Progenitor cell of endocrine pancreas (in vitro differentiated cells): ENCODE data around the gene RECQL5. TPM values are rescaled to one million over a fixed set of nuclear protein-coding genes. Genes with fewer than 3 reads are reported as not detected.

Experiments
- DNase-seq: peaks from one replicate; pipeline ENCODE4 v3.0.0; 2021; ENCODE audit warnings: low spot score; ENCODE audit not compliant: unreplicated experiment
- H3K27ac Mint-ChIP-seq: 2 replicates; pipeline ENCODE4 v1.8.0; 2021; ENCODE audit warnings: mild to moderate bottlenecking, moderate library complexity, mixed read lengths
- H3K27me3 Mint-ChIP-seq: 2 replicates; pipeline ENCODE4 v1.8.0; 2021; ENCODE audit warnings: mixed read lengths
- H3K36me3 Mint-ChIP-seq: 2 replicates; pipeline ENCODE4 v1.8.0; 2022; ENCODE audit warnings: mixed read lengths; ENCODE audit not compliant: insufficient read depth
- H3K4me1 Mint-ChIP-seq: 2 replicates; pipeline ENCODE4 v1.8.0; 2021; ENCODE audit warnings: low read depth, mixed read lengths
- H3K4me3 Mint-ChIP-seq: 2 replicates; pipeline ENCODE4 v1.8.0; 2021; ENCODE audit warnings: low read depth, mild to moderate bottlenecking, moderate library complexity, mixed read lengths
- H3K9me3 Mint-ChIP-seq: 2 replicates; pipeline ENCODE4 v1.8.0; 2021; ENCODE audit warnings: low read depth, mixed read lengths
- CTCF ChIP-seq: fragments of 200-600 bp; sonication (generic); IDR thresholded peaks from one replicate; pipeline ENCODE4 v1.5.0; 2021; ENCODE audit warnings: antibody characterized with exemption, mild to moderate bottlenecking; ENCODE audit not compliant: unreplicated experiment
- long read RNA-seq: library from polyadenylated mRNA; unstranded; transcript quantifications from one replicate; pipeline ENCODE4 v2.0.0, GENCODE V29; 2020
- total RNA-seq: library from RNA; stranded (reverse); gene quantifications from 2 replicates; pipeline ENCODE4 v1.2.1, GENCODE V29; 2021

Gene RECQL5
- total RNA-seq = 66.8 and 67.7 TPM in 2 replicates
- long read RNA-seq, transcript RECQL5-202 (9 exons, 1,749 nt) = minor isoform, 5 of 30 reads
- long read RNA-seq, transcript RECQL5-201 (20 exons, 3,704 nt) = major isoform, 7 of 30 reads
- long read RNA-seq, partial matches to known transcripts = 8 of 30 reads
- long read RNA-seq, other reads (novel, unspliced or antisense) = 7 of 30 reads

- Mint-ChIP-seq H3K27me3 (no peaks in the 10 kb centered on the region), H3K27ac (peak within 1 kb of the TSS; percentile 50), H3K36me3 (peaks cover 11% of the 10 kb centered on the region), H3K4me3 (peak within 1 kb of the TSS; percentile 67), H3K9me3 (no peaks in the 10 kb centered on the region), H3K4me1 (peaks cover 9% of the 10 kb centered on the region)
- DNase-seq = peak; percentile 95
- TF ChIP-seq CTCF = no peak
These were observed at the start of gene RECQL5, which contains the start of gene SAP30BP for GRCh38 chr17:75666959-75667790. RECQL5 (minus strand) TSS chr17:75667154; CDS start chr17:75666557, 597 bp downstream. SAP30BP (plus strand) TSS chr17:75667338; CDS start chr17:75667373, 35 bp downstream.

DNA sequence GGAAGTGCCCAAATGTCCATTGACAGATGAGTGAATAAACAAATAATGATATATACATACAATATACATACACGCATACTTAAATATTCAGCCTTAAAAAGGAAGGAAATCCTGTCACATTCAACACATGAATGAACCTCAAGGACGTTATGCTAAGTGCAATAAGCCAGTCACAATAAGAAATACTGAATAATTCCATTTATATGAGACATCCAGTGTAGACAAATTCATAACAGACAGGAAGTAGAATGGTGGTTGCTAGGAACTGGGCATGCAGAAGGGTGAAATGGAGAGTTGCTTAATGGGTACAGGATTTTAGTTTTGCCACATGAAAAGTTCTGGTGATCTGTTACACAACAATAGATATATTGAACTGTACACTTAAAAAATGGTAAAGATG, 45.5 kb upstream of the RECQL5 start:
- H3K27ac Mint-ChIP-seq = no peak overlapping the region
- H3K27me3 Mint-ChIP-seq = peaks cover 15% of the 10 kb centered on the region
- H3K4me3 Mint-ChIP-seq = no peak overlapping the region
- no peaks in the 10 kb centered on the region for H3K4me1 Mint-ChIP-seq
- H3K36me3 Mint-ChIP-seq = peaks cover 1% of the 10 kb centered on the region
- no peaks in the 10 kb centered on the region for H3K9me3 Mint-ChIP-seq
- no peak for DNase-seq
- no peak for TF ChIP-seq CTCF

DNA sequence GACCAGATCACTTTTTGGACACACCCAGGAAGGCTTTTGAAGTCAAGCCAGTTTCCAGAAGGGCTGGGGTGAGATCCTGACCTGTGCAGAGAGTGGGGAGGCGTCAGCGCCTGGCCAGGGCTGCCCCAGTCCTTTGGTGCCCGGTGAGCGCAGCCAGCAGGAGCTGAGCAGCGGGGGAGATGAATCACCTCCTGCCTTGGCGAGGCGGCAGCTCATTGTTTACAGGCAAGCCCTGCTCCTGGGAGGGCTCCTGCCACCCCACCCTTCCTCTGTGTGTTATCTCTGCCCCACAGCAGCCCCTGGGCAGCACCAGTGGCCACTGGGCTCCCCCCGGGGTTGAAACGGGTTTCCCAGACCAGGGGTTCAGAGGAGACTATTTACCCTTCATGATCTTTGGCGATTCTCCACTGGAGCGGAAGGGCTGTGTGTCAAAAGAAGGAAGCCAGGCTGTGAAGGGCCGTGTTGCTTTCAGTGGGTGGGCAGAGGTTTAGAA, 40.2 kb upstream of the RECQL5 start:
- no peak overlapping the region for H3K27ac Mint-ChIP-seq

GRCh38 chr17:75706042-75706728, 39.2 kb upstream of the RECQL5 start:
- H3K27ac Mint-ChIP-seq = no peak overlapping the region
- peaks cover 12% of the 10 kb centered on the region for H3K36me3 Mint-ChIP-seq

More for the DNA sequence above, 40.2 kb upstream of the RECQL5 start:
- no peaks in the 10 kb centered on the region for H3K4me1 Mint-ChIP-seq
- peaks cover 8% of the 10 kb centered on the region for H3K36me3 Mint-ChIP-seq
- no peak for TF ChIP-seq CTCF
- no peak overlapping the region for H3K4me3 Mint-ChIP-seq
- no peak for DNase-seq
- peaks cover 5% of the 10 kb centered on the region for H3K27me3 Mint-ChIP-seq
- no peaks in the 10 kb centered on the region for H3K9me3 Mint-ChIP-seq

More at GRCh38 chr17:75706042-75706728, 39.2 kb upstream of the RECQL5 start:
- no peak for TF ChIP-seq CTCF
- Mint-ChIP-seq H3K4me1 (no peaks in the 10 kb centered on the region), H3K4me3 (no peak overlapping the region), H3K27me3 (peaks cover 3% of the 10 kb centered on the region), H3K9me3 (no peaks in the 10 kb centered on the region)
- no peak for DNase-seq
